CD8-positive, alpha-beta memory T cell (primary cell): ENCODE measurements around the gene DSCAML1. TPM values are rescaled to one million over a fixed set of nuclear protein-coding genes. Genes with fewer than 3 reads are reported as not detected.

Experiments
- CTCF ChIA-PET: fragments of 350-600 bp; sonication (Branson Sonifier 250); formaldehyde crosslinking; loops from one replicate; lab custom pipeline; 2021; ENCODE audit warnings: antibody characterized with exemption; lab: Charles Lee
- POLR2A ChIA-PET: fragments of 350-600 bp; sonication (Branson Sonifier 250); formaldehyde crosslinking; loops from one replicate; lab custom pipeline; 2021; ENCODE audit warnings: antibody characterized with exemption; lab: Charles Lee
- DNase-seq, 5 donors: peaks; one replicate each; pipeline versions ENCODE4 v3.0.0 to v3.0.0-alpha.2; 2020 to 2022; ENCODE audit warnings: mixed read lengths in 1 of 5
- H3K27ac ChIP-seq: one replicate; pipeline ENCODE4 v1.7.0; 2013; ENCODE audit warnings: low read depth, mild to moderate bottlenecking, low read length, moderate library complexity
- H3K27me3 ChIP-seq: 2 replicates; pipeline ENCODE4 v1.7.0; 2013; ENCODE audit warnings: low read length, mild to moderate bottlenecking; ENCODE audit not compliant: insufficient read depth, poor library complexity, severe bottlenecking
- H3K36me3 ChIP-seq: 2 replicates; pipeline ENCODE4 v1.7.0; 2013; ENCODE audit warnings: mild to moderate bottlenecking, low read length, moderate library complexity; ENCODE audit not compliant: insufficient read depth
- H3K4me1 ChIP-seq: 2 replicates; pipeline ENCODE4 v1.7.0; 2013; ENCODE audit warnings: mild to moderate bottlenecking, low read length, moderate library complexity; ENCODE audit not compliant: insufficient read depth
- H3K4me3 ChIP-seq: 2 replicates; pipeline ENCODE4 v1.7.0; 2013; ENCODE audit warnings: mild to moderate bottlenecking, low read length
- H3K9me3 ChIP-seq: 2 replicates; pipeline ENCODE4 v1.7.0; 2013; ENCODE audit warnings: mild to moderate bottlenecking, low read length
- H3K27ac Mint-ChIP-seq, 8 donors: one replicate each; pipeline ENCODE4 v1.8.0; 2020 to 2021; ENCODE audit warnings: mixed read lengths in 8 of 8, mild to moderate bottlenecking in 6 of 8, inconsistent platforms in 3 of 8, moderate library complexity in 3 of 8
- H3K27me3 Mint-ChIP-seq, 2 donors: one replicate each; pipeline ENCODE4 v1.8.0; 2020 to 2021; ENCODE audit warnings: mixed read lengths in 2 of 2, mild to moderate bottlenecking in 1 of 2, moderate library complexity in 1 of 2
- H3K36me3 Mint-ChIP-seq, 3 donors: one replicate each; pipeline ENCODE4 v1.8.0; 2020 to 2021; ENCODE audit warnings: mixed read lengths in 3 of 3, inconsistent platforms in 1 of 3, mild to moderate bottlenecking in 1 of 3
- H3K4me1 Mint-ChIP-seq, 3 donors: one replicate each; pipeline ENCODE4 v1.8.0; 2020 to 2021; ENCODE audit warnings: mixed read lengths in 3 of 3, inconsistent platforms in 1 of 3, mild to moderate bottlenecking in 1 of 3
- H3K4me3 Mint-ChIP-seq, 7 donors: one replicate each; pipeline ENCODE4 v1.8.0; 2020 to 2021; ENCODE audit warnings: mixed read lengths in 7 of 7, mild to moderate bottlenecking in 6 of 7, moderate library complexity in 4 of 7, inconsistent platforms in 2 of 7
- H3K9me3 Mint-ChIP-seq, 5 donors: one replicate each; pipeline ENCODE4 v1.8.0; 2020 to 2022; ENCODE audit warnings: mixed read lengths in 5 of 5, mild to moderate bottlenecking in 3 of 5, moderate library complexity in 2 of 5, inconsistent platforms in 1 of 5
- polyA plus RNA-seq: library from polyadenylated mRNA; unstranded; fragments of 300-500 nt; fragmentation: Illumina TruSeq; gene quantifications from one replicate; pipeline ENCODE4 v1.2.3, GENCODE V29; 2021
- total RNA-seq, 2 experiments: library from RNA; stranded (reverse); gene quantifications; one replicate each; pipeline ENCODE4 v1.2.3, GENCODE V29; 2021

The DSCAML1 gene
- total and polyA plus RNA-seq, 3 experiments from 2014 or later: 0.48 to 0.91 TPM; not detected in 1

DNA sequence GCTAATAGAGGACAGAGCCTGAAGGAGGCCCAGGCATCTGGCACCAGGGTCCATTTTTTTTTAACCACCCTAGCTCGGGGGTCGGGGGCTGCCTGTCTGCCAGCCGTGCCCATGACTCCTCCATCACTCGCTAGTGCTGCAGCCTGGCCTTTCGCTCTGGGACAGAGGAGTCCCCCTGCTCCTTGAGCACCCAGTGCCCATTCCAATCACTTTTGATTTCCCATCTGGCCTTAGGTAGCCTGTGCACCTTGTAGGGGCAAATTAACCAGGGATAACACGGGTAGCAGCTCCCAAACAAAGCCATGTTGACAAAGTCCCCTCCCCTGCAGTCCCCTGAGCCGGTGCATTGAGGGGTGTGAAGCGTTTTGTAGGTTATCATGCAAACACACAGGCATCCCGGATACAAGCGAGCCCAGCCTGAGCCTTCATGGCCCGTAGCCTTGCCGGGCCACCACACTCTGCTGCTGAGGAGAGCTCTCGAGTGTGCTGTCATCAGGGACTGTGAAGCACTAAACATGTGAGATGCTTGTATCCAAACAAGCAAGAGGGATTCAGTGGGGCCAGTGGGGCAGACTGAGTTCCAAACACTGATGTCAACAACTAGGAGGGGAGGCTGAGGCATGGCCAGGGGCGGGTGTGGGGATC is 208.7 kb downstream of the DSCAML1 start:
- H3K36me3 Mint-ChIP-seq: no peaks in the 10 kb centered on the region
- H3K4me1 Mint-ChIP-seq: no peaks in the 10 kb centered on the region
- no peaks in the 10 kb centered on the region for H3K36me3 ChIP-seq
- no peaks in the 10 kb centered on the region for H3K27me3 ChIP-seq
- no peak overlapping the region for H3K4me3 Mint-ChIP-seq
- no peaks in the 10 kb centered on the region for H3K4me1 ChIP-seq
- CTCF ChIA-PET: no interaction called here
- no peaks in the 10 kb centered on the region for H3K9me3 Mint-ChIP-seq
- no peak for DNase-seq
- H3K4me3 ChIP-seq: no peak overlapping the region
- H3K27ac Mint-ChIP-seq: no peak overlapping the region
- no peaks in the 10 kb centered on the region for H3K9me3 ChIP-seq
- POLR2A ChIA-PET: no interaction called here
- peaks cover 3 to 17% of the 10 kb centered on the region in 2 donors for H3K27me3 Mint-ChIP-seq
- no peak overlapping the region for H3K27ac ChIP-seq

GRCh38 chr11:117587416-117587815 is 209.6 kb downstream of the DSCAML1 start:
- Histone ChIP-seq H3K27me3 (no peaks in the 10 kb centered on the region), H3K9me3 (no peaks in the 10 kb centered on the region), H3K4me1 (no peaks in the 10 kb centered on the region), H3K36me3 (no peaks in the 10 kb centered on the region), H3K27ac (no peak overlapping the region), H3K4me3 (no peak overlapping the region)
- no peaks in the 10 kb centered on the region for H3K9me3 Mint-ChIP-seq
- DNase-seq: no peak
- no peak overlapping the region for H3K4me3 Mint-ChIP-seq
- peaks cover 3 to 19% of the 10 kb centered on the region in 2 donors for H3K27me3 Mint-ChIP-seq
- no peak overlapping the region for H3K27ac Mint-ChIP-seq
- H3K4me1 Mint-ChIP-seq: no peaks in the 10 kb centered on the region
- CTCF ChIA-PET: no interaction called here
- H3K36me3 Mint-ChIP-seq: no peaks in the 10 kb centered on the region
- POLR2A ChIA-PET: no interaction called here

DNA sequence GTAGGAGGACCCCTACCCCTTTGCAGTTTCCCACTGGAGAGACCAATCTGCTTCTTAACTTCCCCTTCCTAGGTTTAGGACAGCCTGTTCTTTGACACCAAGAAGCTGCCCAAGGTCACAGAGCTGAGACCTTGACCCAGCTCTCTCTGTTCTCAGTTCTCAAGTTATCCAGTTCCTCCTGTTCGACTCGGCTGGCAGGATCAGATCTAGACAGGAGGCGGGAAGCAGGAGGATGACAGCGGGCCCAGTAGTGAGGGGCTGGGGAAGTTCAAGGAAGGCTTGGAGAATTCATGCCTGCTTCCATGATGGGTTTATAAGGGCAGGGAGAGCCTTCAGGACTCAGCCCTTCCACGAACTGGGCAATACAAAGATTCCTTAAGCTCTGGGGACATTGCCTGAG is 210.6 kb downstream of the DSCAML1 start:
- no peaks in the 10 kb centered on the region for H3K4me1 Mint-ChIP-seq
- H3K27me3 Mint-ChIP-seq: peaks cover 3 to 19% of the 10 kb centered on the region in 2 donors
- Histone ChIP-seq H3K4me3 (no peak overlapping the region), H3K27me3 (no peaks in the 10 kb centered on the region), H3K4me1 (no peaks in the 10 kb centered on the region), H3K9me3 (no peaks in the 10 kb centered on the region), H3K27ac (no peak overlapping the region), H3K36me3 (no peaks in the 10 kb centered on the region)
- no peaks in the 10 kb centered on the region for H3K36me3 Mint-ChIP-seq
- DNase-seq: no peak
- ChIA-PET POLR2A (no interaction called here), CTCF (no interaction called here)
- no peaks in the 10 kb centered on the region for H3K9me3 Mint-ChIP-seq
- H3K27ac Mint-ChIP-seq: no peak overlapping the region
- no peak overlapping the region for H3K4me3 Mint-ChIP-seq

DNA sequence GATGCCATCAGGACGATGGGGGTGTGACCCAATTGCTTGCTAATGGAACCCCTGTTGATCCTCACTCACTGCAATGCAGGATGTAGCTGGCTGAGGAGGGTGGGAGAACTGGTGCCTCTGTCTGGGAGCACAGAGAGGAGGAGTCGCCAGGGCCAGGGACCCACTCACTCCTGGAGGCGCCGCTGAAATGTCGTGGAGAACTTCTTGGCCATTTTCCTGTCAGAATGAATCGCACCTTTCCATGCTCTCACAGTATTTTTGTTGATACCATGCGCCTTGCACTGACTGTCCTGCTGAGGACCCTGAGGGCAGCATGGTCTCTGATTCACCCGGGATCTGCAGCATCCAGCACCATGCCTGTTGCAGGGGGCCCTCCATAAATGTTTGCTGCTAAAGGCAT is 211.4 kb downstream of the DSCAML1 start:
- Histone ChIP-seq H3K36me3 (no peaks in the 10 kb centered on the region), H3K27me3 (no peaks in the 10 kb centered on the region), H3K9me3 (no peaks in the 10 kb centered on the region), H3K27ac (no peak overlapping the region), H3K4me3 (no peak overlapping the region), H3K4me1 (no peaks in the 10 kb centered on the region)
- no peaks in the 10 kb centered on the region for H3K36me3 Mint-ChIP-seq
- DNase-seq: no peak
- no peaks in the 10 kb centered on the region for H3K9me3 Mint-ChIP-seq
- CTCF ChIA-PET: no interaction called here
- no peak overlapping the region for H3K4me3 Mint-ChIP-seq
- no peak overlapping the region for H3K27ac Mint-ChIP-seq
- H3K4me1 Mint-ChIP-seq: no peaks in the 10 kb centered on the region
- POLR2A ChIA-PET: no interaction called here
- peaks cover 6 to 16% of the 10 kb centered on the region in 2 donors for H3K27me3 Mint-ChIP-seq

- Histone ChIP-seq H3K27me3 (no peaks in the 10 kb centered on the region), H3K4me3 (no peak overlapping the region), H3K4me1 (no peaks in the 10 kb centered on the region), H3K27ac (no peak overlapping the region), H3K9me3 (no peaks in the 10 kb centered on the region), H3K36me3 (no peaks in the 10 kb centered on the region)
- CTCF ChIA-PET: no interaction called here
- no peak for DNase-seq
- peaks cover 6 to 13% of the 10 kb centered on the region in 2 donors for H3K27me3 Mint-ChIP-seq
- H3K9me3 Mint-ChIP-seq: no peaks in the 10 kb centered on the region
- H3K4me1 Mint-ChIP-seq: no peaks in the 10 kb centered on the region
- POLR2A ChIA-PET: no interaction called here
- no peak overlapping the region for H3K27ac Mint-ChIP-seq
- no peaks in the 10 kb centered on the region for H3K36me3 Mint-ChIP-seq
- H3K4me3 Mint-ChIP-seq: no peak overlapping the region
Observed at GRCh38 chr11:117584056-117584830, 212.8 kb downstream of the DSCAML1 start.

- no peak for DNase-seq
- H3K4me3 Mint-ChIP-seq: no peak overlapping the region
- ChIA-PET POLR2A (no interaction called here), CTCF (no interaction called here)
- Histone ChIP-seq H3K9me3 (no peaks in the 10 kb centered on the region), H3K4me1 (no peaks in the 10 kb centered on the region), H3K4me3 (no peak overlapping the region), H3K36me3 (no peaks in the 10 kb centered on the region), H3K27me3 (no peaks in the 10 kb centered on the region), H3K27ac (no peak overlapping the region)
- peak overlapping the region in 1 of 8 donors; percentile 24 for H3K27ac Mint-ChIP-seq
- no peaks in the 10 kb centered on the region for H3K9me3 Mint-ChIP-seq
- H3K4me1 Mint-ChIP-seq: no peaks in the 10 kb centered on the region
- peaks cover 9 to 15% of the 10 kb centered on the region in 2 donors for H3K27me3 Mint-ChIP-seq
- H3K36me3 Mint-ChIP-seq: no peaks in the 10 kb centered on the region
Observed at GRCh38 chr11:117583063-117583801, 213.8 kb downstream of the DSCAML1 start.

- POLR2A ChIA-PET: no interaction called here
- no peaks in the 10 kb centered on the region for H3K27me3 ChIP-seq
- Mint-ChIP-seq H3K36me3 (no peaks in the 10 kb centered on the region), H3K9me3 (no peaks in the 10 kb centered on the region), H3K4me3 (no peak overlapping the region), H3K4me1 (no peaks in the 10 kb centered on the region), H3K27ac (no peak overlapping the region), H3K27me3 (peaks cover 6 to 17% of the 10 kb centered on the region in 2 donors)
- CTCF ChIA-PET: no interaction called here
- H3K36me3 ChIP-seq: no peaks in the 10 kb centered on the region
- no peak overlapping the region for H3K4me3 ChIP-seq
- DNase-seq: no peak
- H3K9me3 ChIP-seq: no peaks in the 10 kb centered on the region
- no peaks in the 10 kb centered on the region for H3K4me1 ChIP-seq
- no peak overlapping the region for H3K27ac ChIP-seq
Observed at GRCh38 chr11:117582433-117582832, 214.6 kb downstream of the DSCAML1 start.

- no peak overlapping the region for H3K27ac Mint-ChIP-seq
- H3K9me3 ChIP-seq: no peaks in the 10 kb centered on the region
- no peaks in the 10 kb centered on the region for H3K4me1 Mint-ChIP-seq
- H3K9me3 Mint-ChIP-seq: no peaks in the 10 kb centered on the region
- CTCF ChIA-PET: no interaction called here
- no peak overlapping the region for H3K4me3 ChIP-seq
- H3K4me3 Mint-ChIP-seq: no peak overlapping the region
- H3K27me3 Mint-ChIP-seq: peaks cover 6 to 17% of the 10 kb centered on the region in 2 donors
- no peaks in the 10 kb centered on the region for H3K36me3 ChIP-seq
- DNase-seq: no peak
- no peak overlapping the region for H3K27ac ChIP-seq
- POLR2A ChIA-PET: interaction anchor here (0.6 kb wide), 1 partner anchor 1180 kb away, joined by 6 read pairs; no protein-coding TSS in a partner anchor
- no peaks in the 10 kb centered on the region for H3K4me1 ChIP-seq
- H3K36me3 Mint-ChIP-seq: no peaks in the 10 kb centered on the region
- H3K27me3 ChIP-seq: no peaks in the 10 kb centered on the region
Observed at GRCh38 chr11:117580866-117581265, 216.2 kb downstream of the DSCAML1 start.
